Islet precursor cell (in vitro differentiated cells): Measurements from ENCODE around the gene RTTN.
"Not testable (repeated sequence)": the region's sequence is repeated elsewhere in the genome, so short reads cannot be mapped to it uniquely, and the experiment has no call there.

Source experiments
- DNase-seq: peaks from one replicate; pipeline ENCODE4 v3.0.0-alpha.2; 2018

RTTN gene

DNA sequence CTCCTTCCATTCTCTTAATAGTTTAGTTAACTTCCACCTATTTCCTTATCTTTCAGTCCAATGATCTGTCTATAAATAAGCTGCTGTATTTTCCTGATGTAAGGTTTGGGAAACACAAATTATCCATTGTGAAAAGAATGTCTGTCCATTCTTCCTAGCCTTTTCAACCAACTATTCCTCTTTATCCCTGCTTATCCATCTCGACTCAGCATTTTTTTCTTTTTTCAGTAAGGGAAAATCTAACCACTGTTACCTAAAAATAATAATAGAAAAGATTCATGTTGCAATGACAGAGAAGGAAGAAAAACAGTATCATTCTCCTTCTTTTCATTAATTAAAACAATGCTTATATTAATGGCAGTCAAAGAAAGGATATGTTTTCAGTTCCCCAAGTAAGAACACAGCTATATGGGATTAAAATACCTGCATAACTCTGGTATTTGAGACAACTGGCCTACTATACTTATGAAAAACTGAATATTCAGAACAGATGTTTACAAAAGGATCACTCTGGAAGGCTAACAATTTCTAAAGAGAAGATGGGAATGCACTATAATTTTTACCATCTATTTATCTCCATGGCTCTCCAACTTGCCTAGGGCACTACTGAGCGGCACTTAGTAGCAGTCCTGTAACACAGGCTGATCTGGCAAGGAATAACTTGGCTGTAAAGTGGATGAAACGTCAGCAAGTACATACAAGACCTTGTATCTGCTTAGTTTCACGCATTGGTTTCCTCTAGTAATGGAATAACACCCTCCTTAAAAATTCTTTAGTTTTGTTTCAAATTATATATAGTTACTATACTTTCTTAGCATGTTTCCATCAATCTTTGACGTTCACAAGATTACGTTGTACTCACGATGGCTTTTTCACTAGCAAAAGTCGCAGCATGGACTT, 57.2 kb downstream of the RTTN start:
- no peak for DNase-seq

DNA sequence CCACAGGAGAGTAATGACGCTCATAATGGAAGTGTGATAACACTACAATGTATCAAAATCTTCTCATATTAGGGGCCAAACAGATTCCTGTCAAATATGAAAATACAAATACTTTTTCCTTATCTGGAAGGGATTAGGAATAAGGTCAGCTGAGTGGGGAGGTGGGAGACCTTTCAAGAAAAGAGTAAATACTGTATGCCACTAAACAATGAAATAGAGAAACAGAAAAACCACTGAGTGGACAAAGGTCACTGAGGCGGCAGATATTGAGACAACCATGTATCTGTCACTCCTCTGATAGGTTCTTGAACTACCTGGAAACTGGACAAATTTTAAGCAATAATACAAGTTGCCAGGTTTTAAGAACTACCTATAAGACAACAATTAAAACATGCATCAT, 59.3 kb downstream of the RTTN start:
- no peak for DNase-seq

DNA sequence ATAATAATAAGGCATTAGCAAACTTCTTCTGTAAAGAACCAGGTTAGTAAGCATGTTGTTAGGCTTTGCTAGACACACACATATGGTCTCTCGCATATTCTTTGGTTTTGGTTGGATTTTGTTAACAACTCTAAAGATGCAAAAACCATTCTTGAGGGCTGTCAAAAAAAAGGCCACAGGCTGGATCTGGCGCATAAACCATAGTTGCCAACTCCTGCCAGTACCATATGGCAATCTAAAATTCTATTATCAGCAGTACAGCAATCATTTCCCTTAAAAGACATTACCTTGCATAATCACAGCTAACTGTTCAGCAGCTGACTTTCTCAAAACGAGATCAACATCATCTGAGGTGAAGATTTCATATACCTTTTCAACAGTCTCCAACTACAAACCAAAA, 63.5 kb downstream of the RTTN start:
- no peak for DNase-seq

DNA sequence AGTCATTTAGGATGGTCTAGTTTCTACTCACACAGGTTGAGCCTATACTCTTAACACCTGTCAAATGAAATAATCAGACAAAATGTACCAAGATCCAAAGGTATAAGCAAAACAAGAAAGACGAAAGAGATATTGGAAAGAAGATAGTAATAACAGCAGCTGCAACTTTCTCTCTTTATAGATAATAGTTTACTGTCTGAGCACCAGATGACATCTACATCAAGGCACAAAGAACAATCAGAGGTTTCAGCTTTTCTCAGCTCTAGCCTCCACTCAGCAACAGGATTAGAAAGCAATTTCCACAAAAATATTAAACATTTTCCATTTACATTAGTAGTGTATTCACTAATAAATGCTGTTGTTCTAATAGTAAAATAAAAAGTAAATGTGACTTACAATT, 66.3 kb downstream of the RTTN start:
- no peak for DNase-seq

DNA sequence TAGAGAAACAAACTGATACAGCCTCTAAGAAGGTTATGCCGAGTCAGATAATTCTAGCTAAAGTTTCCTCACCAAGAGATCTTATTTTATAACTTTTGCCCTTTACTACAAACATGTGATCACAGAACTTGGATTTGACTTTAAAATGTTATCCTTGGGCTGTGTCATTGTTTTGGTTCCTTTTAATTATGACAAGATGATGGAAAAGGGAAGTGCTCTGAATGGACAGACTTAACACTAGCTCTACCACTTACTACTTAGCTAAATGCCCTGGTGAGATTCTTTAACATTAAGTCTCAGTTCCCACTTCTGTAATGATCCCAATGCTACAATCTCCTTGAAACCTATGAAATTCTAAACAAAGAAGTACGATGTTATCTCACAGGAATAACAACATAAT, 69.9 kb downstream of the RTTN start:
- DNase-seq = no peak

DNA sequence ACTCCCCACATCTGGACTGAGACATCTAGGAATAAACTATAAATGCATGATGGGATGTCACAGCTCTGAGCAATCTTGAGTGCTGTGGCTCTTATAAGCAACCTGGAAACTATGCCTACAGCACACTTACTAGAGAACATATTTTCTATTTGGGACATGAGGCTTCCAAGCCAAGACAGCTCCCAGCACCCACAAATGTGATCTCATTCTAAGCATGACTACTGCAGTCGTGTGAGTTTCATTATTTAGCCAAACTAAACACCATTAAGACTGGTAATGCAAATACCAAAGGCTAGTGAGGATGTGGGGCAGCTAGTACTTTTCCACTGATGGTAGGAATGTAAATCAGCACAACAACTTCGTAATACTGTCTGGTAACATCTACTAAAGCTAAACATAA, 72.5 kb downstream of the RTTN start:
- no peak for DNase-seq

DNA sequence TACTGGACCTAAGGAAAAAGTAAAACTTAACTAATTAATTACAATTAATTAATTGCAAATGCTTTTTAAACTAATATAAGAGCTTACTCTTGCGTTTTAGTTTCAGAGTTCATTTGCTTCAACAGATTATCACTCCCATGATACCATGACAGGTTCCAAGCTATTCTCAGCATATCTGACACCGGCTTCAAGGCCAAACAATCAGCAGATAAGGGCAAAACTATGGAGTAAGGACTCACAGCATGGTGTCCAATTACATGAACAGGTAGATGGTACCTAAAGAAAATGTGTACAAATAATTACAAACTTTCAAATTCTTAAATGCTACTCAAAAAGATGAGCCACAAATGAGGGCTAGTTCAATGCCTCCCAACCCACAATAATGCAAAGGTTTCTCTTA, 77.2 kb downstream of the RTTN start:
- DNase-seq = no peak

DNA sequence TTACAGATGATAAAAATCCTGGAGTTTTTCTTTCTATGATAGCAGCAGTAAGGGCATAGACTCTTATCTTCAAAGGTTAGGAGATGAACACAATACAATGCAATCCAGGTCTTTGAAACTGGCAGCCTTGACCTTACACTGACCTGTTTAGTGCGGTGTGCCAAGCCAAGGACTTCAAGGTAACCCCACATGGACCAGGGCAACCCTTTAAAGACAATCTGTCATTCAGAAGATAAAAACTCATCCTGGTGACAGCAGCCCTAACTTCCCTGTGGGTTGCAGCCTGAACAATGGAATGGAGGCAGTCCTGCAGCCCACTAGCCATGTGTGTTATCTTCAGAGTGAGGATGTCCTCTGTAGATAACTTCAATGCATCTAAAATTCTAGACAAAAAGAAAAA, 78.1 kb downstream of the RTTN start:
- no peak for DNase-seq

DNA sequence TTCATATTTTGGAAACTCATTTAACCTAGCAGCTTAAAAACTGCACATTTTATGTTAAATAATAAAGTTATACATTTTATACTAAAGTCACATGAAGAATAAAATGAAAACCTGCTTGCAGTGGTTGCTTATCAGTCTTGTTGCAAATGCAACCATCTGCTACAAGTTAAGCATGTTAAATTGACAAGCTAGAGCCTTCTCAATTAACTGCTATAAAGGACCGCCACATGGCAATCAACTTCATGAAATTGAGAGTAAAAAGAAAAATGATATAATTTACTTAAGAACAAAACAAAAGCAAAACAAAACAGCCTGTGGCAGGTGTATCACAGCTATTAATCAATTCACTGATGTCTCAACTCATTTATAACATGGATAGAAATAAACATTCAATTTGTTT, 78.7 kb downstream of the RTTN start:
- DNase-seq = no peak

DNA sequence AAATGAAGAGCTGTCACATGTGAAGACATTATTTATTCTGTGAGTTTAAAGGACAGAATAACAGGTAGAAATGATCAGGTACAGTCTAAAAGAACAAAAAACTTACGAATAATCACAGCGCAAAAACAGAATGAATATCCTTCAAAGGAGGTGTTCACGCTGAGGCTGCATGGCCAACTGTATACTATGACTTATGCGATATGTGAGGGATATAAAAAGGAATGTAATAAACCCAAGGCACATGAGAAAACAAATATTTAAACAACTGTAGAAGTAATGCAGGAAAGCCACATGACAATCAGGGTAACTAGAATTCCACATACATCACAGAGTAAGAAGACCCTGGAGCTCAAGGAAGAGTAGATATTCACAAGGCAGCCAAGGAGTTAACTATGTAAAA, 81.3 kb downstream of the RTTN start:
- DNase-seq = no peak

DNA sequence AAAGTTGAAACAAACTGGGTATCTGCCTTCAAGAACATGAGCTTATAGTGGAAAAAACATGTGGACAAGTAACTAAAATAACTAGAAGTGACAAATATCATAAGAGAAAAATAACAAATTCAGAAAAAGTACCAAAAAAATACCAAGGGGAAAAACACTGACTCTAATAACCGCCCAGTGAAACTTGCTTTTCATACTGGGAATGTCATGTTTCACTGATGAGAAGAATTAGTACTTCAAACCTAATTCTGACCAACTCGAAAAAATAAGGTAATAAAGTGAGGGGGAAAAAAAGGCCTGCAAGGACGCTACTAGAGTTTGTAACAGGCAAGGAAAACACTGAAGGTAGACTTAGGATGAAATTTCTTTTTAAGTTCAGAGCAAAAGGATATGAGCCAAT, 83.6 kb downstream of the RTTN start:
- no peak for DNase-seq

DNA sequence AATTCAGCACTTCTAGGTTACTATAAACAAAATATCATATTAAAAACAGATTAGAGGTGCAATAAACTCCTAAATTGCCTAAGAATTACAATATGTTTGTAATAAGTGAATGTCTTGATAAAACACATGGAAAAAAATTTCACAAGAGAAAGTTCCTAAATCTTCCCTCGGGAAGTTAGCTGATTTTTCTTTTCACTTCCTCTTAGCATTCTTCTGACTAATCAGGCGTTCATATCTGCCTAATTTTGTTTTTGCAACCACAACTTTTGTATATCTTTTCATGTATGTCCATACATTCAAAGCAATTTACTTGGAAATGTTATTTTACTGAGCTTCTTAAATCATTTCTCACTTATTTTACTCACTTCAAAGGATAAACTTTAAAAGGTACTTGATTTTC, 88.5 kb downstream of the RTTN start:
- DNase-seq = no peak

DNA sequence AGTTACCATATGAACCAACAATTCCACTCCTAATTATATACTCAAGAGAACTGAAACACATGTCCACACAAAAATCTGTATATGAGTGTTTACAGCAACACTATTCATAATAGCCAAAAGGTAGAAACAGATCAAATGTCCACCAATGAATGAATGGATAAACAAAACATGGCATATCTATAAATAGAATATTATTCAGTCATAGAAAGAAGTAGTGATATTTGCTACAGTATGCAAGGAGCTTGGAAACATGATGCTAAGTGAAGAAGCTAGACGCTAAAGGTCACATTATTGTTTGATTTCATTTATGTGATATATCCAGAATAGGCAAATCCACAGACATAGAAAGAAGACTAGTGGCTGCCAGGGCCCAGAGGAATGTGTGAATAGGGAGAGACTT, 92.0 kb downstream of the RTTN start:
- DNase-seq = no peak

DNA sequence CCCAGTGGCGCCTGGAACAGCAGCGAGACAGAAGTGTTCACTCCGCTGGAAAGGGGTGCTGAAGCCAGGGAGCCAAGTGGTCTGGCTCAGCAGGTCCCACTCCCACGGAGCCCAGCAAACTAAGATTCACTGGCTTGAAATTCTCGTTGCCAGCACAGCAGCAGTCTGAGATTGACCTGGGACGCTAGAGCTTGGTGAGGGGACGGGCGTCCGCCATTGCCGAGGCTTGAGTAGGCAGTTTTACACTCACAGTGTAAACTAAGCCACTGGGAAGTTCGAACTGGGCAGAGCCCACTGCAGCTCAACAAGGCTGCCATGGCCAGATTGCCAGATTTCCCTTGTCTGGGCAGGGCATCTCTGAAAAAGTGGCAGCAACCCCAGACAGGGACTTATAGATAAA, 94.8 kb downstream of the RTTN start:
- no peak for DNase-seq

DNA sequence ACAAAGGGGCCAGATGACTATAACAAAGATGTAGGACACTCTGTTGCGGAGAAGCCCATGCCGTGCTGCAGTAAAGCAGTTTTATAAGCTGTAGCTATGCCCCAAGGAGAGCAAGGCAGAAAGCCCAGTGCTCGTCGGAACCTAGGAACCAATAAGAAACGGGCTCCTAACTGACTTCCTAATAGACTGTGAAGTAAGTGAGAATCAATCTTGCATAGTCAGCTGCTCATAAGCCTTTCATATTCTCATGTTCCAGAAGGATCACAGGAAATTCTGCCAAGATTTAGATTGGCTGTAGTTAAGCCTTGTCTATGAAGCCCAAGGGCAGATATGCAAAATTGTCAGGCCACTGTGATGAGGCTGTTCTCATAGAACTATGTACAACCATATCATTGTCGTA, 98.4 kb downstream of the RTTN start:
- DNase-seq = no peak

DNA sequence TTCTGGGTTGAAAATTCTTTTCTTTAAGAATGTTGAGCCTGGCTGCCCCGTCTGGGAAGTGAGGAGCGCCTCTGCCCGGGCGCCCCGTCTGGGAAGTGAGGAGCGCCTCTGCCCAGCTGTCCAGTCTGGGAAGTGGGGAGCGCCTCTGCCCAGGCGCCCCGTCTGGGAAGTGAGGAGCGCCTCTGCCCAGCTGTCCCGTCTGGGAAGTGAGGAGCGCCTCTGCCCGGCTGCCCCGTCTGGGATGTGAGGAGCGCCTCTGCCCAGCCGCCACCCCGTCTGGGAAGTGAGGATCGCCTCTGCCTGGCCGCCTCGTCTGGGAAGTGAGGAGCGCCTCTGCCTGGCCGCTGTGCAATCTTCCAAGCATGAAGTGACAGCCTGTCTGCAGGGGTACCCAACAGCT, 102.6 kb downstream of the RTTN start:
- not testable (repeated sequence) for DNase-seq

DNA sequence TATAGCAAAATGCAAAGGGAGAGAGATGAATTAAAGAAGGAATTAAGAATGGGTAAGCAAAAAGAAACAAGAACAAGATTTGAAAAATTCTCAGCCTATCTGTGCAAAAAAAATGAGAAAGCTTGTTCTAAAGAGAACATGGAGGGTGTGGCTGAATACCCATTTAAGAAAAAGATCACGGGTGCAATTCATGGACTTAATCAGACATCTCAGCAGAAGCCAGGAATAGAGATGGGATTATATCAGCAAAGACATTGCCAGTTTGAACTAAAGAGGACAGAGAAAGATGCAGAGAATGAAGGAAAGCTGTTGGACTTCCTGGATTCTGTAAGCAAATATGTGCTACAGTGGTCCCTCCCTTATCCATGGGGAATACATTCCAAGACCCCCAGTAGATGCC, 115.6 kb downstream of the RTTN start:
- DNase-seq = no peak

DNA sequence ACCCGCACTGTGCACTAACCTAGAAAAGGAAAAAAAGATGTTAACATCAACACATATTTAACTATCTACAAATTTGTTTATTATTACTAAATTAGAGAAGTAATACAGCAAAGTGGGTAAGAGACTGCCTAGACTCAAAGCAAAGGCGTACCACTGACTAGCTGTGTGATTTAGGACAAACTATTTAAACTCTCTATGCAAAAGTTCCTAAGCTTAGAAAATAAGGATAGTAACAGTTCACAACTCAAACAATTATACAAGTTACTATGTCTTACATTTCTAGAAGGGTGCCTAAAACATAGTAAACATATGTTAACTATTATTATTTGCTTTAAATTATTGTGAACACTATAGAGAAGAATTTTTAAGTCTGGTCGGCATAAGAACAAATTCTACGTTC, 119.4 kb downstream of the RTTN start:
- no peak for DNase-seq

DNA sequence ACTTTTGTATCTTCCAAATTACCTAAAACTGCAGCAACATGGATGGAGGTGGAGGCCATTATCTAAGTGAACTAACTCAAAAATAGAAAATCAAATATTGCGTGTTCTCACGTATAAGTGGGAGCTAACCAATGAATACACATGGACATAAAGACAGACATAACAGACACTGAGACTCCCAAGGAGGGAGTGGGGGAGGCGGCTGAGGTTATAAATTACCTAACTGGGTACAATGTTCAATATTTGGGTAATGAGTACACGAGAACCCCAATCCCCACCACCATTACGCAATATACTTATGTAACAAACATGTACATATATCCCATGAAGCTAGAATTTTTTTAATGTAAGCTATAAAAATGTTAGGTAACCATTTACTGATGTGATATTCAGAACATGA, 119.8 kb downstream of the RTTN start:
- DNase-seq = no peak

DNA sequence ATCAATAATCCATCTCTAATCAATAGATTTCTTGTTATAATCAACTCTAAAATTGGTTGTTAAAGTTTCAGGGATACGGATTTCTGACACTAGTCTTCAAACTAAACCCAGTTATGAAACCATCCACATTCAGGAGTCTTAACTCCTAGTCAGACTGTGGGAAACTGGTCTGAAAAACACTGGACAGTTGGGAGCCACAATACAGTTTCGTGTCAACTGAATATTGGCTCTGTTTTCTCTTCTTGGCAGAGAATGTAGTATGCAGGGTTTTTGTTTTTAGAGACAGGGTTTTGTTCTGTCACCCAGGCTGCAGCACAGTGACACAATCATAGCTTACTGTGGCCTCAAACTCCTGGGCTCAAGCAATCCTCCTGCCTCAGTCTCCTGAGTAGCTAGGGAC, 123.1 kb downstream of the RTTN start:
- no peak for DNase-seq

DNA sequence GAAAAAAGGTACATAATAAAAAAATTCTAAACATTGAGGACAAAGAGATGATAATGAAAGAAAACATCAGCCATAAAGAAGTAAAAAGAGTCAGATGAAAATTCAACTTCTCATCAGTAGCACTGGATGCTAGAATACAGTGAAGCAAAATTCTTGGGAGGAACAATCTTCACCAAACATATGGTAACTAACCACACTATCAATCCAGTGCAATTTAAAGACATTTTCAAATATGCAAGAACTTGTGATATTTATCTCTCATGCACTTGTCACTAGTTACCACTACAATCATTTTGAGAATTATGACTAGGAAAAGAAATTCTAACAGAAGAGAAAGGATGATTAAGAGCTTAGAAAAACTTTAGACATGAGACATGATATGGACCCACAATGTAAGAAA, 127.4 kb downstream of the RTTN start:
- no peak for DNase-seq

DNA sequence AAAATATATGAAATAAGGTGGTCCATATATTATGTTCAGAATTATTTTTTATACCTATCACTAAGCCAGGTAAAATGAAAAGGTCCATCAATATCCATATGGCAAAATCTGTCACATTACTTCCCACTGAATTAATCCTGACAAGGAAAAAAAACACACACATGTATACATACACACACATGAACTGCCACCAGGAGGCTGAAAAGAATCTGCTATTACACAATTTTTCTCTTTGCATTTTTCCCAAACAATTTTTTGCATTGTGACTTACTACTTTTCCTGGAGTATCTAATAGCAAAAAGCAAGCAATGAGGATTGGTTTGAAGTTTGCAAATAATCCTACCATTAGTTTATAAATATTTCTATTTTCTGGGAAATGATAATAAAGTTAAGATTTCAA, 129.6 kb downstream of the RTTN start:
- DNase-seq = no peak

DNA sequence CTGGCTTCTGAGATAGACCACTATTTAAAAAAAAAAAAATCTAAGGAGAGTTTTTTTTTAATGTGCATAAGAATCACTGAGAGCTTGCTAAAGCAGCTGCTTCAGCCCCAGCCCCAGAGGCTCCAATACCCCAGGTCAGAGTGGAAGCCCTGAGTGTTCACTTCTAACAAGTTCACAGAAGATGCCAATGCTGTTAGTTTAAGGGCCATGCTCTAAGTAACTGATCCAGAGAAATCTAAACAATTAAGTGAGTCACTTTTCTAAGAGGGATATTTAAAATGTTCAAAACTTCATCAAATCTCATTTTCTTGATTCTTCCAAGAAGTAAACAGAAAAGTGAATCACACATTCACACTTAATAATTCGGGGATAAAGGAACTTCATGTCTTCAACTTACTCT, 131.4 kb downstream of the RTTN start:
- no peak for DNase-seq

DNA sequence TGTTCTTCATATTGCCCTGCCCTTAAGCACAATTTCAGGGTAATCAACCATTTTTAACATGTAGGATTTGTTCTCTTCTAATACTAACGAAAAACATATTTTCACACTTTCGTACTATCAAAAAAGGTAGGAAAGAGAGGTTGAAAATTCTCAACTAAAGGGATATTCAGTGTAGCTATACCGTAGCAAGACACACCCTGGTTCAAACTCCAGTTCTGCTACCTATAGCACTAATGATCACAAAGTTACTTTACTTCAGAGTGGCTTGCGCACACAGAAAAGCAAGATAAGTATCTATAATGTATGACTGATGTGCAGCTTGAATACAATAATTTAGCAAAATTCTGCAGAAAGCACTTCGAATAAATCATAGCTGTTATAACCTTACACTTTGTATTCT, 132.1 kb downstream of the RTTN start:
- no peak for DNase-seq

DNA sequence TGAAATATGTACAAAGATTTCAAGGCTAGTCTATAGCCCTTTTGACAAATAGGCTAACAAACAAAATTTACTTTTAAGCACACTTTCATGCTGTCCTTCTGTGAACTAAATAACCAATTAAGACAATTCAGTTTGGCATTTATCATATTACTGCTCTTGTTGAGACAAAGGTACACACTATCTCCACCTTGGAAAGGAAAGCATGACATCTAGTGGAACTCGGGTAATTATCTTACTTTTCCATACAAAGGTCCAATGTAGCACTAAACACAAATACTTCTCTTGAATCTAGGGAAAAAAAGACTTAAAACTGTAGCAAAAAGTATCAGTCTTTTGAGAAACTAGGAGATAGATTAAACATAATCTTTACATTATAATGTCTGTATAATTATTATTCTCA, 132.8 kb downstream of the RTTN start:
- DNase-seq = no peak
